SU-DHL-6 (cell line): ENCODE data around the gene UBA1.

ENCODE experiments used
- H2AFZ ChIP-seq: fragments of 200-600 bp; sonication (generic); 2 replicates; pipeline ENCODE4 v1.6.1; 2014; ENCODE audit warnings: low read depth, mild to moderate bottlenecking, moderate library complexity, mixed read lengths, antibody characterized with exemption, low read length; ENCODE audit not compliant: severe bottlenecking
- H3F3A ChIP-seq: fragments of 200-600 bp; shearing (Covaris generic); 2 replicates; pipeline ENCODE4 v1.6.0; 2016; ENCODE audit warnings: antibody characterized with exemption, mild to moderate bottlenecking; ENCODE audit not compliant: insufficient read depth
- H3K27ac ChIP-seq: fragments of 200-600 bp; sonication (generic); 2 replicates; pipeline ENCODE4 v1.5.1; 2016; ENCODE audit warnings: low read depth, mild to moderate bottlenecking, low read length, moderate library complexity, mixed read lengths
- H3K27me3 ChIP-seq: fragments of 200-600 bp; sonication (generic), shearing (Covaris generic); 2 replicates; pipeline ENCODE4 v1.6.0; 2014; ENCODE audit warnings: mild to moderate bottlenecking, low read length
- H3K36me3 ChIP-seq: fragments of 200-600 bp; sonication (generic); 2 replicates; pipeline ENCODE4 v1.6.1; 2014; ENCODE audit warnings: mild to moderate bottlenecking, low read length, mixed read lengths
- H3K4me2 ChIP-seq: fragments of 300-600, 200-600 bp; shearing (Covaris generic), sonication (generic); 2 replicates; pipeline ENCODE4 v1.6.0; 2014; ENCODE audit warnings: low read length, low read depth, mild to moderate bottlenecking; ENCODE audit not compliant: poor library complexity, severe bottlenecking
- H3K4me3 ChIP-seq: fragments of 200-600 bp; sonication (generic); 2 replicates; pipeline ENCODE4 v1.5.1; 2014; ENCODE audit warnings: antibody characterized with exemption, low read length, mild to moderate bottlenecking, mixed read lengths; ENCODE audit not compliant: insufficient read depth, poor library complexity, severe bottlenecking
- H3K79me2 ChIP-seq: fragments of 200-600 bp; sonication (generic); 2 replicates; pipeline ENCODE4 v1.6.1; 2014; ENCODE audit warnings: mild to moderate bottlenecking, low read length, moderate library complexity; ENCODE audit not compliant: insufficient read depth
- H3K9ac ChIP-seq: fragments of 200-600 bp; sonication (generic); 2 replicates; pipeline ENCODE4 v1.7.0; 2014; ENCODE audit warnings: mild to moderate bottlenecking, low read length
- H3K9me2 ChIP-seq: fragments of 200-600 bp; sonication (generic); replicated peaks from 2 replicates; pipeline ENCODE4 v1.6.1; 2014; ENCODE audit warnings: low read length; ENCODE audit not compliant: insufficient read depth
- H3K9me3 ChIP-seq: fragments of 200-600 bp; sonication (generic); 2 replicates; pipeline ENCODE4 v1.6.1; 2014; ENCODE audit warnings: low read length, mixed read lengths; ENCODE audit not compliant: insufficient read depth
- H4K20me1 ChIP-seq: fragments of 200-600 bp; sonication (generic); 2 replicates; pipeline ENCODE4 v1.6.1; 2014; ENCODE audit warnings: low read depth, mild to moderate bottlenecking, antibody characterized with exemption, low read length, moderate library complexity, mixed read lengths
- CTCF ChIP-seq: fragments of 200-600 bp; sonication (generic); IDR thresholded peaks from one replicate; pipeline ENCODE4 v1.5.1; 2017; ENCODE audit warnings: antibody characterized with exemption, mild to moderate bottlenecking, low read length, moderate library complexity; ENCODE audit not compliant: insufficient read depth, poor library complexity, severe bottlenecking
- EZH2phosphoT487 ChIP-seq: fragments of 200-600 bp; sonication (generic), shearing (Covaris generic); conservative IDR thresholded peaks from 2 replicates; pipeline ENCODE4 v1.6.1; 2018; ENCODE audit warnings: mild to moderate bottlenecking, antibody characterized with exemption, low read length, moderate library complexity, mixed read lengths

The UBA1 gene

DNA sequence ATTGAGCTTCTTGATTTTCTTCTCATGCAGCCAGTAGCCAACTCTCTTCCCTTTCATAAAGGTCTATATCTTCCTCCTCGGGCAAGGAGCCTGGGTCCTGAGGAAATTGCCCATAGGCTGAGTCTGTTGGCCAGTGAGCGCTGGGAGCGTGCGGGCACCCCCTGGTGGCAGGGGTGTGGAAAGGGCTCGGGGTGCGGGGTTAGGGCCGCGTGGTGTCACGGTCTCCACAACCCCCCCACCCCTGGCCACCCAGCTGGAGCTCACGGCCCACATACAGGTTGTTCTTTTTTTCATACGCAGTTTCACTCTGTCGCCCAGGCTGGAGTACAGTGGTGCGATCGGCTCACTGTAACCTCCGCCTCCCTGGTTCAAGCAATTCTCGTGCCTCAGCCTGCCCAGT lies 35.5 kb upstream of the UBA1 start:
- H3K4me3 ChIP-seq = no peak overlapping the region
- no peak for TF ChIP-seq CTCF
- no peak for TF ChIP-seq EZH2phosphoT487
- H3K36me3 ChIP-seq = no peaks in the 10 kb centered on the region
- no peaks in the 10 kb centered on the region for H3K27me3 ChIP-seq
- H3K27ac ChIP-seq = no peak overlapping the region
- H3K9me3 ChIP-seq = no peaks in the 10 kb centered on the region
- no peaks in the 10 kb centered on the region for H3F3A ChIP-seq
- H3K79me2 ChIP-seq = peaks cover 75% of the 10 kb centered on the region
- H3K9ac ChIP-seq = no peak overlapping the region
- no peaks in the 10 kb centered on the region for H3K9me2 ChIP-seq
- H2AFZ ChIP-seq = no peak overlapping the region
- no peaks in the 10 kb centered on the region for H4K20me1 ChIP-seq
- H3K4me2 ChIP-seq = no peak overlapping the region

GRCh38 chrX:47158781-47159180 lies 34.8 kb upstream of the UBA1 start:
- Histone ChIP-seq H3F3A (no peaks in the 10 kb centered on the region), H3K27ac (no peak overlapping the region), H4K20me1 (no peaks in the 10 kb centered on the region), H3K9ac (no peak overlapping the region), H3K27me3 (no peaks in the 10 kb centered on the region), H3K4me2 (no peak overlapping the region), H3K4me3 (no peak overlapping the region), H3K36me3 (no peaks in the 10 kb centered on the region), H3K79me2 (peaks cover 73% of the 10 kb centered on the region), H2AFZ (no peak overlapping the region), H3K9me2 (no peaks in the 10 kb centered on the region), H3K9me3 (no peaks in the 10 kb centered on the region)
- no peak for TF ChIP-seq EZH2phosphoT487
- TF ChIP-seq CTCF = no peak

DNA sequence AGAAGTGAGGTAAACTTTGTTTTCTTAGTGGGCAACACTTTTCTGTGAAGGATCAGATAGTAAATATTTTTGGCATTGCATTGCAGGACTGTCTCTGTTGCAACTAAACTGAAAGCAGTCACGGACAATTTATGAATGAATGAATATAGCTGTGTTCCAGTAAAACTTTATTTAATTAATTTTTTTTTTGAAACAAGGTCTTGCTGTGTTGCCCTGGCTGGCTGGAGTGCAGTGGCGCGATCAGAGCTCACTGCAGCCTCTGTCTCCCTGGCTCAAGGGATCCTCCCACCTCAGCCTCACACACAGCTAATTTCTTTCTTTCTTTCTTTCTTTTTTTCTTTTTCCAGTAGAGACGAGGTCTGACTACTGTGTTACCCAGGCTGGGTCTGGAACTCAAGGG lies 32.8 kb upstream of the UBA1 start:
- no peak overlapping the region for H3K4me3 ChIP-seq
- H4K20me1 ChIP-seq = no peaks in the 10 kb centered on the region
- TF ChIP-seq EZH2phosphoT487 = no peak
- TF ChIP-seq CTCF = no peak
- H3K27ac ChIP-seq = no peak overlapping the region
- H3K36me3 ChIP-seq = no peaks in the 10 kb centered on the region
- no peaks in the 10 kb centered on the region for H3K27me3 ChIP-seq
- H2AFZ ChIP-seq = no peak overlapping the region
- H3K9ac ChIP-seq = no peak overlapping the region
- H3K9me3 ChIP-seq = no peaks in the 10 kb centered on the region
- no peaks in the 10 kb centered on the region for H3K9me2 ChIP-seq
- peaks cover 68% of the 10 kb centered on the region for H3K79me2 ChIP-seq
- no peaks in the 10 kb centered on the region for H3F3A ChIP-seq
- no peak overlapping the region for H3K4me2 ChIP-seq

DNA sequence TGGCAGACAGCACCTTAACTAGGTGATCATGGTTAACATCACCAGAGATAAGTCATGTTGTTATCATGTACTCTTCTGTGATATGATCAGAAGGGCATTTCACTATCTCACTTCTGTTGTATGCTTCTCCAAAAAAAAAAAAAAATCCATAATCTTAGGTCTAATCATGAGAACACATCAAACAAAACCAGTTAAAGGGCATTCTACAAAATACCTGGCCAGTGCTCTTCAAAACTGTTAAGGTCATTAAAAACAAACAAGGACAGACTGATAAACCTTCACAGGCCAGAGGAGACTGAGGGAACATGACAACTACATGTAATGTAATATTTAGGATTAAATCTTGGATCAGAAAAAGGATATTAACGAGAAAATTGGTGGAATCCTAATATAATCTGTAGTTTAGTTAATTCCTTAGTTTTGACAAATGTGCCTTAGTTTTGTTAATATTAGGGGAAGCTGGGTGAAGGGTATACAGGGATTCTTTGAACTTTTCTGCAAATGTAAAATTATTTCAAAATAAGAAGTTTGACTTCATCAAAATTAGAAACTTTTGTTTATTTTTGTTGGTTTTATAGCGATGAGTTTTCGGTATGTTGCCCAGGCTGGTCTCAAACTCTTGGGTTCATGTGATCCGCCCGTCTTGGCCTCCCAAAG lies 30.6 kb upstream of the UBA1 start:
- no peaks in the 10 kb centered on the region for H3K36me3 ChIP-seq

More for the DNA sequence above, 30.6 kb upstream of the UBA1 start:
- Histone ChIP-seq H3K4me3 (no peak overlapping the region), H4K20me1 (no peaks in the 10 kb centered on the region), H3K4me2 (no peak overlapping the region), H3K9ac (no peak overlapping the region), H3K9me3 (no peaks in the 10 kb centered on the region), H3K79me2 (peaks cover 51% of the 10 kb centered on the region), H3K9me2 (no peaks in the 10 kb centered on the region), H2AFZ (no peak overlapping the region), H3F3A (no peaks in the 10 kb centered on the region), H3K27me3 (no peaks in the 10 kb centered on the region), H3K27ac (no peak overlapping the region)
- TF ChIP-seq CTCF = no peak
- no peak for TF ChIP-seq EZH2phosphoT487
